Measurements from ENCODE around the gene SULT1E1.

Gene SULT1E1

DNA sequence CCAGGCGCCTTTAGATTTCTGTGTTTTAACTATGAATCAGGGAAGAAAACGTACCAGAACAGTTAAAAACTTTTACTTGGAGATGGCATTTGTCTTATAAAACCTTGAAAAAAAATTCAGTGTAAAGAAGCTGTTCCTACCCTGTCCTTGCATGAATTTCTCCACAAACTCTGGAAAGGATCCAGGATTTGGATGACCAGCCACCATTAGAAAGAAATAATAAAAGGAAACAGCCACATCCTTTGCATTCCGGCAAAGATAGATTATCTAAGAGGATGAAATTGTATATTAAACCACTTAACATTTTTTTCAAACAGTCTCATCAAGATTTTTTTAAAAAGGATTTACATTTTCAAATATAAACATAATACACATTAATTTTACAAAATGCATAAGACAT is 10.6 kb downstream of the SULT1E1 start:
- H3K27ac ChIP-seq (ENCODE audit: low read depth in 2 of 2, low read length in 2 of 2) = no peak overlapping the region
- no peaks in the 10 kb centered on the region for H3K36me3 ChIP-seq (ENCODE audit: control insufficient read depth in 2 of 2, insufficient read depth in 2 of 2, low read length in 2 of 2)
- no peaks in the 10 kb centered on the region for H3K27me3 ChIP-seq (ENCODE audit: control insufficient read depth in 2 of 2, insufficient read depth in 2 of 2, low read length in 2 of 2)
- no peaks in the 10 kb centered on the region for H3K9me3 ChIP-seq (ENCODE audit: control insufficient read depth in 2 of 2, low read length in 2 of 2)
- no peaks in the 10 kb centered on the region for H3K4me1 ChIP-seq (ENCODE audit: control insufficient read depth in 2 of 2, insufficient read depth in 2 of 2, low read length in 2 of 2)
- no peak overlapping the region for H3K4me3 ChIP-seq (ENCODE audit: low read length in 2 of 2)
- H3K9ac ChIP-seq (ENCODE audit: low read depth in 1 of 2, low read length in 2 of 2) = no peak overlapping the region

DNA sequence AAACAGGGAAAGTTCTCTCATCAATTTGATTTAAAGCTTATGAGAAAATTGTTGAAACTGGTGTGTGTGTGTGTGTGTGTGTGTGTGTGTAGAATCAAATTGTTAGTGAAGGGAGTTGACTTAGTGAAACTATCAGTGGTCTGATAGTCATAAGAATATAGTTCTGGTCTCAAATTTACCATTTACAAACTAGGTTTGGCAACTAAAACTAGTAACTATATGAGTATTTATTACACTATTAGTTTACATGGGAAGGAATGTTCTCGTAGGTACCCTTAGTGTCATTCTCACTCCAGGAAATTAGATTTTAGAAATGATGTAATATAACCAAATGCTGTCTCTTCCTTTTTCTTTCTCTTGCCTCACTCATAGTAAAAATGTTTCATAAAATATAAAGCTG is 11.9 kb downstream of the SULT1E1 start:
- H3K36me3 ChIP-seq (ENCODE audit: control insufficient read depth in 2 of 2, insufficient read depth in 2 of 2, low read length in 2 of 2) = no peaks in the 10 kb centered on the region
- no peak overlapping the region for H3K9ac ChIP-seq (ENCODE audit: low read depth in 1 of 2, low read length in 2 of 2)
- no peaks in the 10 kb centered on the region for H3K9me3 ChIP-seq (ENCODE audit: control insufficient read depth in 2 of 2, low read length in 2 of 2)
- H3K4me1 ChIP-seq (ENCODE audit: control insufficient read depth in 2 of 2, insufficient read depth in 2 of 2, low read length in 2 of 2) = no peaks in the 10 kb centered on the region
- no peak overlapping the region for H3K27ac ChIP-seq (ENCODE audit: low read depth in 2 of 2, low read length in 2 of 2)
- no peak overlapping the region for H3K4me3 ChIP-seq (ENCODE audit: low read length in 2 of 2)
- no peaks in the 10 kb centered on the region for H3K27me3 ChIP-seq (ENCODE audit: control insufficient read depth in 2 of 2, insufficient read depth in 2 of 2, low read length in 2 of 2)

DNA sequence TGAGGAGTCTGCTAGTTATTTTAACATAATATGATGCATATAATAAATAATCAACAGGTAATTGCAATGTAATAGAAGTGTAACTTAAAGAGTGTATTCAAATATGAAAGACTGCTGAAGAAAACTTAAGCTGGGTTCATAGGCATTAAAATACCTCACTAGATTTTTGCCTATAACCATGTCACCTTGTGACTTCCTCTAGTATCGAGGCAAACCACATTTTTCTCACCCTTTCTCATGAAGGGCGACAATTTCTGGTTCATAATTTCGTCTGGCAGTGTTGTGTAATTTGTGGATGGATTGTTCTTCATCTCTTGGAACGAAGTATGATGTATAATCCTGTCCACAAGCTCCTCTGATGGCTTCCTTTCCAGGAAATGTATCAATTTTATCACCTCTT is 16.0 kb downstream of the SULT1E1 start:
- no peak overlapping the region for H3K4me3 ChIP-seq (ENCODE audit: low read length in 2 of 2)
- H3K27me3 ChIP-seq (ENCODE audit: control insufficient read depth in 2 of 2, insufficient read depth in 2 of 2, low read length in 2 of 2) = no peaks in the 10 kb centered on the region
- no peak overlapping the region for H3K27ac ChIP-seq (ENCODE audit: low read depth in 2 of 2, low read length in 2 of 2)
- H3K36me3 ChIP-seq (ENCODE audit: control insufficient read depth in 2 of 2, insufficient read depth in 2 of 2, low read length in 2 of 2) = no peaks in the 10 kb centered on the region
- H3K4me1 ChIP-seq (ENCODE audit: control insufficient read depth in 2 of 2, insufficient read depth in 2 of 2, low read length in 2 of 2) = no peaks in the 10 kb centered on the region
- no peak overlapping the region for H3K9ac ChIP-seq (ENCODE audit: low read depth in 1 of 2, low read length in 2 of 2)
- no peaks in the 10 kb centered on the region for H3K9me3 ChIP-seq (ENCODE audit: control insufficient read depth in 2 of 2, low read length in 2 of 2)

DNA sequence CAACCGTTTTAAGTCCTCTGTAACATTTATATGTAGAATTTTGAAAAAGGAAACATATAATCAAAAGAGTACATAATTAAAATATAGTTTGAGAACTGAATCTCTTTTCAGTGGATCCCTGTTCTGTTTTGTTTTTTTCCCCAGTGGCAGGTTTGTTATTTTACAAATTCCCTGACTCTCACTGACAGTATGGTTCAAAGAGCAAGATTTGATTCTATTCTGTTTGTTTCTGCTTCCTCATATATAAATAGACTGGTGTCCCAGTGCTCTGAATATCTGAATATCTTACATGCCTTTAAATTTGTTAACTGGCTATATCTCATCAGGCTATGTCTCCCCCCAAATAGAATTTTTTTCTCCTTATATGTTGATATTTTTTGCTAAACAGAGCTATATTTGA is 16.6 kb downstream of the SULT1E1 start:
- H3K9me3 ChIP-seq (ENCODE audit: control insufficient read depth in 2 of 2, low read length in 2 of 2) = no peaks in the 10 kb centered on the region
- H3K4me1 ChIP-seq (ENCODE audit: control insufficient read depth in 2 of 2, insufficient read depth in 2 of 2, low read length in 2 of 2) = no peaks in the 10 kb centered on the region
- H3K4me3 ChIP-seq (ENCODE audit: low read length in 2 of 2) = no peak overlapping the region
- H3K9ac ChIP-seq (ENCODE audit: low read depth in 1 of 2, low read length in 2 of 2) = no peak overlapping the region
- H3K27me3 ChIP-seq (ENCODE audit: control insufficient read depth in 2 of 2, insufficient read depth in 2 of 2, low read length in 2 of 2) = no peaks in the 10 kb centered on the region
- H3K27ac ChIP-seq (ENCODE audit: low read depth in 2 of 2, low read length in 2 of 2) = no peak overlapping the region
- no peaks in the 10 kb centered on the region for H3K36me3 ChIP-seq (ENCODE audit: control insufficient read depth in 2 of 2, insufficient read depth in 2 of 2, low read length in 2 of 2)

DNA sequence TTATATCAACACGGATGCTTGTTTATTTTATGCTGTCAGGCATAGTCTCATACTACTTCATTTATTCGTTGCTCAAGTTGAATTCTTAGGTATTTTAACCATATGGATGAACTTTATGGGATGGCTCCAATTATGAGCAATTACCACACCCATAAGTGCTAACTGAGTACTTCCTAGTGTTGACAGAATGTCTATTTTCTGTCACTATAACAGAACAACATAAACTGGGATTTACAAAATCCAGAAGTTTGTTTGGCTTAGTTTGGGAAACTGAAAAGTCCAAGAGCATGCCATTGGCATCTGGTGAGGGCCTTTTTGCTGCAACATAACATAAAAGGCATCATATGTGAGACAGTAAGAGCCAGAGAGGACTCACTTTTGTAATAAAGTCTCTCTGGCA is 21.0 kb downstream of the SULT1E1 start:
- Histone ChIP-seq H3K27ac (ENCODE audit: low read depth in 2 of 2, low read length in 2 of 2) (no peak overlapping the region), H3K4me1 (ENCODE audit: control insufficient read depth in 2 of 2, insufficient read depth in 2 of 2, low read length in 2 of 2) (peaks cover 0 to 3% of the 10 kb centered on the region in 2 donors), H3K27me3 (ENCODE audit: control insufficient read depth in 2 of 2, insufficient read depth in 2 of 2, low read length in 2 of 2) (no peaks in the 10 kb centered on the region), H3K36me3 (ENCODE audit: control insufficient read depth in 2 of 2, insufficient read depth in 2 of 2, low read length in 2 of 2) (no peaks in the 10 kb centered on the region), H3K9ac (ENCODE audit: low read depth in 1 of 2, low read length in 2 of 2) (no peak overlapping the region), H3K4me3 (ENCODE audit: low read length in 2 of 2) (no peak overlapping the region), H3K9me3 (ENCODE audit: control insufficient read depth in 2 of 2, low read length in 2 of 2) (no peaks in the 10 kb centered on the region)

DNA sequence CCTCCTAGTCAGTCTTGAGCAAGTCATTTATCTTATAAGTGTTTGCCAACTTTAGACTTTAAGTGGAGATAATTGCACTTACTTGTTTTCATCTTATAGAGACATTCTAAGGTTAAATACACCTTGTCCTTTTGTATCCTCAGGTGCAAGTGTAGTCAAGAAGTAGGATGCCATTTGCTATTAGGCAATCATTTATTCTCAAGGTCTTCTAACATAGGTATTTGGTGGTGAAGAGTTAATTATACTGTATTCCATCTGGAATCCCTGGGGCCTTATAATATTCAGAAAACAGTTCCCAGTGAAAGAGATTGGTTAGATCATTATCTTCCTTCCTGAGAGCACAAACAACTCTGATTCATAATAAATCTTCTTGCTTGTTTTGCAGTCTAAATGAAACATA is 23.7 kb downstream of the SULT1E1 start:
- H3K9me3 ChIP-seq (ENCODE audit: control insufficient read depth in 2 of 2, low read length in 2 of 2) = no peaks in the 10 kb centered on the region
- H3K4me1 ChIP-seq (ENCODE audit: control insufficient read depth in 2 of 2, insufficient read depth in 2 of 2, low read length in 2 of 2) = peaks cover 17 to 29% of the 10 kb centered on the region in 2 donors
- no peak overlapping the region for H3K27ac ChIP-seq (ENCODE audit: low read depth in 2 of 2, low read length in 2 of 2)
- H3K4me3 ChIP-seq (ENCODE audit: low read length in 2 of 2) = no peak overlapping the region
- no peaks in the 10 kb centered on the region for H3K36me3 ChIP-seq (ENCODE audit: control insufficient read depth in 2 of 2, insufficient read depth in 2 of 2, low read length in 2 of 2)
- no peak overlapping the region for H3K9ac ChIP-seq (ENCODE audit: low read depth in 1 of 2, low read length in 2 of 2)
- H3K27me3 ChIP-seq (ENCODE audit: control insufficient read depth in 2 of 2, insufficient read depth in 2 of 2, low read length in 2 of 2) = no peaks in the 10 kb centered on the region

DNA sequence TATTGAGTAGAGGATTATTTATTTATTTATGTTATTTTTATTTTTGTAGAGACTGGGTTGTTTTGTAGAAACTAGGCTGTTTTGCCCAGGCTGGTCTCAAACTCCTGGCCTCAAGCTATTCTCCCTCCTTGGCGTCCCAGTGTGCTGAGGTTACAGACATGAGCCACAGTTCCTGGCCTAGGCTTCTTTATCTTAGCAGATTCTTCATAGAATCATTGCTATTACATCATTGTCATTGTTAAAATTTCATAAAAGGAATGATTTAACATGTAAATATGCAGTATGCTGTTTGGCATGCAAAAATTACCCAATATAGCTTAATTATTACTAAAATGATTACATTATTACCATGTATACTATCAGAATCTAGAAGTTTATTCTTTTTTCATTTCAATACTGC is 24.2 kb downstream of the SULT1E1 start:
- no peaks in the 10 kb centered on the region for H3K27me3 ChIP-seq (ENCODE audit: control insufficient read depth in 2 of 2, insufficient read depth in 2 of 2, low read length in 2 of 2)
- H3K4me3 ChIP-seq (ENCODE audit: low read length in 2 of 2) = no peak overlapping the region
- no peaks in the 10 kb centered on the region for H3K36me3 ChIP-seq (ENCODE audit: control insufficient read depth in 2 of 2, insufficient read depth in 2 of 2, low read length in 2 of 2)
- H3K4me1 ChIP-seq (ENCODE audit: control insufficient read depth in 2 of 2, insufficient read depth in 2 of 2, low read length in 2 of 2) = peaks cover 21 to 32% of the 10 kb centered on the region in 2 donors
- H3K9me3 ChIP-seq (ENCODE audit: control insufficient read depth in 2 of 2, low read length in 2 of 2) = no peaks in the 10 kb centered on the region
- H3K9ac ChIP-seq (ENCODE audit: low read depth in 1 of 2, low read length in 2 of 2) = no peak overlapping the region
- H3K27ac ChIP-seq (ENCODE audit: low read depth in 2 of 2, low read length in 2 of 2) = no peak overlapping the region

DNA sequence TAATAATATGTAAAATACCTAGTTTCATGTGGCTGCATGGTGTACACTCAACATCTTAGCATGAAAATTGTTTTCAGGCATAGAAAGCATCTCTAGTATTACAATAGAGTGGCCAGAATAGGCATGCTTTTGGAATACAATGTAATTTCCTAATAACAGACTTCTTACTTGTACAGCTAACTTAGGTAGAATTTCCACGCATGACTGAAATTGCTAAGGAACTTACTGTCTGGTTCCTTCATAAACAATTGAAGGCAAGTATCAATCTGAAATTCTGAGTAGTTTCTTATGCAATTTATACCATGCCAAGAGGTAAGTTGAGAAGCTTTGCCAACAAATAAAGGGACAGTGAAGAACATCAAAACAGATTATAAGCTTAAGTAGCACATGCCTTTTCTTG is 26.7 kb downstream of the SULT1E1 start:
- no peak overlapping the region for H3K9ac ChIP-seq (ENCODE audit: low read depth in 1 of 2, low read length in 2 of 2)
- no peak overlapping the region for H3K4me3 ChIP-seq (ENCODE audit: low read length in 2 of 2)
- H3K9me3 ChIP-seq (ENCODE audit: control insufficient read depth in 2 of 2, low read length in 2 of 2) = no peaks in the 10 kb centered on the region
- H3K27ac ChIP-seq (ENCODE audit: low read depth in 2 of 2, low read length in 2 of 2) = peak overlapping the region; percentile 25 to 47
- H3K4me1 ChIP-seq (ENCODE audit: control insufficient read depth in 2 of 2, insufficient read depth in 2 of 2, low read length in 2 of 2) = peaks cover 21 to 43% of the 10 kb centered on the region in 2 donors
- no peaks in the 10 kb centered on the region for H3K27me3 ChIP-seq (ENCODE audit: control insufficient read depth in 2 of 2, insufficient read depth in 2 of 2, low read length in 2 of 2)
- no peaks in the 10 kb centered on the region for H3K36me3 ChIP-seq (ENCODE audit: control insufficient read depth in 2 of 2, insufficient read depth in 2 of 2, low read length in 2 of 2)

DNA sequence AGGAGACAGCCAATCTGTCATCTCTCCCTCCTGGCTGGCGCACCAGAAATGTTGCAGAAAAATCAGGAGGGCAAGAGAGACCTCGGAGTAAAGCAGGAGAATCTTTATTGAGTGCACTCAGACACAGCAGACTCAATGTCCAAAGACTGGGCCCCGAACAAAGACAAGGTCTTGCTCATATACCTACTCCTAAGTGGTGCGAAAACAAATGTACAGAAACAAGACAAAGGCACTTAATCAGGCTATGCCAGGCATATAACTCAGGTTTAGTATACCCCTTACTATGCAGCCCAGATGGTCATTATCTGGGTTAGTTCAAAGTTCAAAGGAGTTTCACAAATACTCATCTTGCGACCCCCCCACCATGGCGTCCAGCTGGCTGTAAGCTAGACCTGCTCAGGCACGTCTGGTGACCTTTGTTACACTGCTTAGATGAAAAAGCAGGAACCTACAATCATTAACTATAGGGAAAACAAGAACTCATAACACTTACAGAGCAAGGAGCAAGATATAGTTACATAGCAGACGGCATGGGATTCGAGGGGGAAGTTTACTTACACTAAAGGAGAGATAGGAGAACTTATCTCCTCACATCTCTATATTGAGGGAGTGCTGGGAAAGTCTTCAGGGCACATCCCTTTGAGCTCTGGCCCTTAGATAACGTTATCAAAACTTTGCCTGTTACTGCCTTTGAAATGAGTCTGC is 27.5 kb downstream of the SULT1E1 start:
- H3K27me3 ChIP-seq (ENCODE audit: control insufficient read depth in 2 of 2, insufficient read depth in 2 of 2, low read length in 2 of 2) = no peaks in the 10 kb centered on the region
- H3K27ac ChIP-seq (ENCODE audit: low read depth in 2 of 2, low read length in 2 of 2) = peak overlapping the region; percentile 76 to 86
- no peaks in the 10 kb centered on the region for H3K9me3 ChIP-seq (ENCODE audit: control insufficient read depth in 2 of 2, low read length in 2 of 2)
- no peaks in the 10 kb centered on the region for H3K36me3 ChIP-seq (ENCODE audit: control insufficient read depth in 2 of 2, insufficient read depth in 2 of 2, low read length in 2 of 2)
- H3K4me3 ChIP-seq (ENCODE audit: low read length in 2 of 2) = peak overlapping the region; percentile 41 to 66
- peak overlapping the region in 1 of 2 donors; percentile 38 for H3K9ac ChIP-seq (ENCODE audit: low read depth in 1 of 2, low read length in 2 of 2)
- peaks cover 21 to 43% of the 10 kb centered on the region in 2 donors for H3K4me1 ChIP-seq (ENCODE audit: control insufficient read depth in 2 of 2, insufficient read depth in 2 of 2, low read length in 2 of 2)

DNA sequence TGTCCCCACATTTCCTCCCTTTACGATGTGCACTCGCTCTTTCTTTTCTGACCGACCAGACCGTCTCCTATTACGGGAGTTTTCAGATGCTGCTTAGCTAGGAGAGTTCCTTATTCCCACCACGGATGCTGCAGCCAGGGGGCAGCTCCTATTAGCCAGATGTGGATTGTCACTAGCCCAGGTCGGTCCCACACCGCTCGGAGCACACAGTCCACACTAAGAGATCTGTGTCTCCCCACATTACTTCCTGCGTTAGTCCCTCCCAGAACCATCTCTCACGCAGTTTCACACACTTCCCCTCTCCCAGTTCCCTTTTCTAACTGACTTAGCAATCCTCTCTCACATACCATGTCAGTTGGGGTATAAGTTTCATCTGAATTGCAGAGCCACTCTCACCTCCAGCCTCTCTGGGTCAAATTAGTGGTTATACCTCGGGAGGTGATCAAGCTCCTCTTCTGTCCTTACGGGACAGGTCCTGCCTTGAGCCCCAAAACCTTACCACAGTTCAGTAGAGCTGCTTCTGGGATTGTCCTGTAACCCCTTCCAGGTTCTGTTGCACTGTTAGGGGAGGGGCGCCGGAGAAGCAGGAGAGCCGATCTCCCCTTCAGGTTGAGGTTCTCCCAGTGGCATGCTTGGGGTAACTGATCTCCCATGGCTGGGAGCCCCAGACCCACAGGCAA is 28.2 kb downstream of the SULT1E1 start:
- no peaks in the 10 kb centered on the region for H3K9me3 ChIP-seq (ENCODE audit: control insufficient read depth in 2 of 2, low read length in 2 of 2)
- H3K27ac ChIP-seq (ENCODE audit: low read depth in 2 of 2, low read length in 2 of 2) = peak overlapping the region; percentile 76 to 86
- no peaks in the 10 kb centered on the region for H3K36me3 ChIP-seq (ENCODE audit: control insufficient read depth in 2 of 2, insufficient read depth in 2 of 2, low read length in 2 of 2)
- H3K27me3 ChIP-seq (ENCODE audit: control insufficient read depth in 2 of 2, insufficient read depth in 2 of 2, low read length in 2 of 2) = no peaks in the 10 kb centered on the region
- H3K4me1 ChIP-seq (ENCODE audit: control insufficient read depth in 2 of 2, insufficient read depth in 2 of 2, low read length in 2 of 2) = peaks cover 21 to 43% of the 10 kb centered on the region in 2 donors
- peak overlapping the region; percentile 46 to 72 for H3K9ac ChIP-seq (ENCODE audit: low read depth in 1 of 2, low read length in 2 of 2)
- peak overlapping the region; percentile 41 to 66 for H3K4me3 ChIP-seq (ENCODE audit: low read length in 2 of 2)
